NOMO-1 treated with dmso at 0.1 percent for 144 hours (cell line): Measurements from ENCODE around the gene CGNL1.

Source experiments
- DNase-seq: peaks from one replicate; lab custom pipeline; 2025; ENCODE audit not compliant: unreplicated experiment; lab: John Stamatoyannopoulos, UW

Gene CGNL1

GRCh38 chr15:57348081-57348480 is 28.2 kb upstream of the CGNL1 start:
- DNase-seq = no peak

GRCh38 chr15:57352535-57353316 is 23.6 kb upstream of the CGNL1 start:
- DNase-seq = no peak

- DNase-seq = no peak
Observed at GRCh38 chr15:57353317-57353804, 22.9 kb upstream of the CGNL1 start.

- no peak for DNase-seq
Observed at GRCh38 chr15:57354436-57355123, 21.7 kb upstream of the CGNL1 start.

GRCh38 chr15:57355259-57355658 is 21.0 kb upstream of the CGNL1 start:
- DNase-seq = no peak

- no peak for DNase-seq
Observed at GRCh38 chr15:57356178-57356577, 20.1 kb upstream of the CGNL1 start.

GRCh38 chr15:57356636-57357035 is 19.7 kb upstream of the CGNL1 start:
- no peak for DNase-seq

- no peak for DNase-seq
Observed at GRCh38 chr15:57357799-57358198, 18.5 kb upstream of the CGNL1 start.

GRCh38 chr15:57358571-57358970 is 17.7 kb upstream of the CGNL1 start:
- DNase-seq = peak; percentile 53

- no peak for DNase-seq
Observed at GRCh38 chr15:57363661-57364060, 12.6 kb upstream of the CGNL1 start.

- DNase-seq = peak; percentile 83
Observed at GRCh38 chr15:57364282-57365007, 11.9 kb upstream of the CGNL1 start.

- no peak for DNase-seq
Observed at GRCh38 chr15:57367556-57367955, 8.7 kb upstream of the CGNL1 start.

GRCh38 chr15:57370929-57371328 is 5.4 kb upstream of the CGNL1 start:
- no peak for DNase-seq

- DNase-seq = no peak
Observed at GRCh38 chr15:57373251-57373881, 2.9 kb upstream of the CGNL1 start.

- DNase-seq = no peak
Observed at GRCh38 chr15:57373882-57374276, 2.4 kb upstream of the CGNL1 start.

- DNase-seq = no peak
Observed at GRCh38 chr15:57376696-57377477, 582 bp downstream of the CGNL1 start.

- DNase-seq = no peak
Observed at GRCh38 chr15:57377478-57377847, 1.2 kb downstream of the CGNL1 start.

- no peak for DNase-seq
Observed at GRCh38 chr15:57379487-57379886, 3.2 kb downstream of the CGNL1 start.

- no peak for DNase-seq
Observed at GRCh38 chr15:57380854-57381253, 4.5 kb downstream of the CGNL1 start.

- no peak for DNase-seq
Observed at GRCh38 chr15:57382215-57382614, 5.9 kb downstream of the CGNL1 start.

GRCh38 chr15:57382969-57383368 is 6.7 kb downstream of the CGNL1 start:
- DNase-seq = no peak
